ENCODE data around the gene ZDHHC18. TPM values are rescaled to one million over a fixed set of nuclear protein-coding genes. Genes with fewer than 3 reads are reported as not detected.

Gene ZDHHC18
- total and polyA plus RNA-seq, 2 of the 8 experiments (the other 6 are each of a cell fraction or from before 2014, with no cell fraction given), result 29.7 to 49.8 TPM

DNA sequence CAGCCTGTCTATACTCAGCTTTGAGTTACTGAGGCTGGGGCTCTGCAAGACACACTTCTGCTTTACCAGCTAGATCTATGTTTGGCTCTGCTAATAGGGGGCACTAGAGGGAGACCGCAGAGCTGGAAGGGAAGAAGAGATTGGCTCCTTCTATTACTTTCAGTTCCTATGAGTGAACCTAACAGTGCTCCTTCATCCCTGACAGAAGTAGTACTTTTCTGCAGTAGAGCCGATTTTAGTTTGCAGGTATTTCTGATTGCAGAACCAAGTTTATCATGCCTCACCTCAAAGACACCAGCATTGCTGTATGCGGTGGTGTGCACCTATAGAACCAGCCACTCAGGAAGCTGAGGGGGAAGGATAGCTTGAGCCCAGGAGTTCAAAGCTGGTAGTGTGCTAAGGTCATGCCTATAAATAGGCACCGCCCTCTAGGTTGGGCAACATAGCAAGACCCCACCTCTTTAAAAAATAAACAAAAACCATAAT lies 5.7 kb upstream of the ZDHHC18 start:
- no peak overlapping the region for H3K27ac ChIP-seq (ENCODE audit: low read depth, low read length)
- no peaks in the 10 kb centered on the region for H3K36me3 ChIP-seq (ENCODE audit: control insufficient read depth in 2 of 4, insufficient read depth in 4 of 4, low read length in 3 of 4)
- H4K5ac ChIP-seq (ENCODE audit: insufficient read length, low read depth, low read length), result no peak overlapping the region
- DNase-seq (ENCODE audit: low read depth in 1 of 2, low spot score in 2 of 2), result no peak
- no peak overlapping the region for H3K14ac ChIP-seq (ENCODE audit: insufficient read length)
- H4K20me1 ChIP-seq (replicated peaks in 1 of 2; ENCODE audit: control insufficient read depth in 1 of 2, insufficient read depth in 2 of 2, low read length in 2 of 2), result no peaks in the 10 kb centered on the region
- H3K4me2 ChIP-seq (ENCODE audit: insufficient read depth in 1 of 2, low read depth in 2 of 2, low read length in 2 of 2), result no peak overlapping the region
- no peak overlapping the region for H4K91ac ChIP-seq (replicated peaks; ENCODE audit: insufficient read length, low read length)
- CTCF ChIA-PET (ENCODE audit: partially characterized antibody), result interaction anchor here (0.5 to 2.1 kb wide), 17 partner anchors 9 to 1013 kb away, joined by 3 to 20 read pairs (median 5); no protein-coding TSS in a partner anchor
- H3K79me2 ChIP-seq (ENCODE audit: control insufficient read depth in 1 of 2, insufficient read depth in 2 of 2, low read length in 2 of 2), result no peaks in the 10 kb centered on the region
- H3K23me2 ChIP-seq (ENCODE audit: low read depth, low read length), result no peaks in the 10 kb centered on the region
- H4K8ac ChIP-seq (ENCODE audit: extremely low read depth, insufficient read depth, low read length), result no peak overlapping the region
- H3K9ac ChIP-seq (replicated peaks in 1 of 4; ENCODE audit: extremely low read depth in 1 of 4, low read depth in 3 of 4, low read length in 3 of 4), result no peak overlapping the region
- no peak overlapping the region for H2AFZ ChIP-seq (ENCODE audit: low read length)
- H3K23ac ChIP-seq (ENCODE audit: insufficient read length), result no peak overlapping the region
- no peaks in the 10 kb centered on the region for H3K4me1 ChIP-seq (replicated peaks in 1 of 4; ENCODE audit: control insufficient read depth in 3 of 4, insufficient read depth in 4 of 4, low read length in 3 of 4)
- H3K4ac ChIP-seq (replicated peaks; ENCODE audit: insufficient read length, low read depth, low read length), result no peak overlapping the region
- H2BK15ac ChIP-seq (ENCODE audit: low read length), result no peak overlapping the region
- H3K9me3 ChIP-seq (ENCODE audit: insufficient read depth in 2 of 2, low read depth in 1 of 2, low read length in 1 of 2), result peaks cover 2 to 8% of the 10 kb centered on the region in 2 experiments; a peak in 3 of 4 replicates
- H3K79me1 ChIP-seq (ENCODE audit: low read depth, low read length), result no peaks in the 10 kb centered on the region
- no peak overlapping the region for H3K18ac ChIP-seq (ENCODE audit: extremely low read depth, low read length)
- no peaks in the 10 kb centered on the region for H3K27me3 ChIP-seq (replicated peaks in 1 of 4; ENCODE audit: control insufficient read depth in 3 of 4, extremely low read depth in 1 of 4, insufficient read depth in 3 of 4, low read length in 3 of 4)
- WGBS, 2 experiments (ENCODE audit: extremely low coverage in 1 of 2, insufficient coverage in 1 of 2, insufficient read length in 1 of 2, insufficient replicate concordance in 2 of 2, low coverage in 1 of 2, low lambda C conversion rate in 2 of 2, missing lambda C conversion rate in 1 of 2), result 87% methylated on average over 4 of the region's 4 CpGs; no CpG with 5 or more reads in 1 of the 2 experiments
- H2AK5ac ChIP-seq (ENCODE audit: low read depth, low read length), result no peak overlapping the region
- H2BK5ac ChIP-seq (ENCODE audit: low read depth, low read length), result no peak overlapping the region
- H2BK20ac ChIP-seq (ENCODE audit: low read length), result no peak overlapping the region
- FAIRE-seq, result no peak
- H2BK120ac ChIP-seq (replicated peaks; ENCODE audit: low read depth, low read length), result no peak overlapping the region
- no peak overlapping the region for H2BK12ac ChIP-seq (ENCODE audit: low read depth, low read length)
- POLR2A ChIA-PET (ENCODE audit: partially characterized antibody), result interaction anchor here (0.6 to 1.5 kb wide), 3 partner anchors 9 to 349 kb away, joined by 3 to 5 read pairs (median 4); partner anchors contain the start of gene HMGN2
- TF ChIP-seq TEAD4 (IDR thresholded peaks at IDR 0.05; ENCODE audit: low read depth, low read length) (no peak), CREB1 (IDR thresholded peaks at IDR 0.05) (no peak), RAD21 (IDR thresholded peaks at IDR 0.05 in 1 of 2, conservative IDR thresholded peaks at IDR 0.05 in 1 of 2; ENCODE audit: low read depth in 2 of 2, low read length in 2 of 2) (0 out of 4 replicates have a peak, but pooled peaks of 1 of the 2 experiments have one; percentile 10), ASH2L (IDR thresholded peaks at IDR 0.05; ENCODE audit: low read length) (no peak)
- TF ChIP-seq, protein P1, sequence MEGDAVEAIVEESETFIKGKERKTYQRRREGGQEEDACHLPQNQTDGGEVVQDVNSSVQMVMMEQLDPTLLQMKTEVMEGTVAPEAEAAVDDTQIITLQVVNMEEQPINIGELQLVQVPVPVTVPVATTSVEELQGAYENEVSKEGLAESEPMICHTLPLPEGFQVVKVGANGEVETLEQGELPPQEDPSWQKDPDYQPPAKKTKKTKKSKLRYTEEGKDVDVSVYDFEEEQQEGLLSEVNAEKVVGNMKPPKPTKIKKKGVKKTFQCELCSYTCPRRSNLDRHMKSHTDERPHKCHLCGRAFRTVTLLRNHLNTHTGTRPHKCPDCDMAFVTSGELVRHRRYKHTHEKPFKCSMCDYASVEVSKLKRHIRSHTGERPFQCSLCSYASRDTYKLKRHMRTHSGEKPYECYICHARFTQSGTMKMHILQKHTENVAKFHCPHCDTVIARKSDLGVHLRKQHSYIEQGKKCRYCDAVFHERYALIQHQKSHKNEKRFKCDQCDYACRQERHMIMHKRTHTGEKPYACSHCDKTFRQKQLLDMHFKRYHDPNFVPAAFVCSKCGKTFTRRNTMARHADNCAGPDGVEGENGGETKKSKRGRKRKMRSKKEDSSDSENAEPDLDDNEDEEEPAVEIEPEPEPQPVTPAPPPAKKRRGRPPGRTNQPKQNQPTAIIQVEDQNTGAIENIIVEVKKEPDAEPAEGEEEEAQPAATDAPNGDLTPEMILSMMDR (IDR thresholded peaks at IDR 0.05; ENCODE audit: control extremely low read depth in 1 of 3, insufficient read depth in 1 of 3, low read depth in 1 of 3, low read length in 3 of 3), result peak in 2 of 3 experiments; percentile 21 to 37; a peak in 2 of 4 replicates
- no peak overlapping the region for H3K56ac ChIP-seq (replicated peaks; ENCODE audit: insufficient read length, low read depth, low read length)
- H3K4me3 ChIP-seq (ENCODE audit: extremely low read depth in 1 of 4, insufficient read depth in 2 of 4, low read depth in 3 of 4, low read length in 4 of 4), result no peak overlapping the region

All from H1 (cell line).